MCF 10A (cell line): ENCODE measurements around the gene CALR. TPM values are rescaled to one million over a fixed set of nuclear protein-coding genes. Genes with fewer than 3 reads are reported as not detected.
"Not testable (repeated sequence)": the region's sequence is repeated elsewhere in the genome, so short reads cannot be mapped to it uniquely, and the experiment has no call there.

Experiments used
- BruUV-seq: library from RNA; stranded (reverse); fragments of 400-500 nt; replicated peaks from 2 replicates; lab custom pipeline; 2021; lab: Mats Ljungman, UMichigan
- CTCF ChIA-PET: fragments of 300-600 bp; sonication (Branson Sonifier 250); formaldehyde crosslinking; extraction: SDS; loops from one replicate; lab custom pipeline; 2021; ENCODE audit warnings: antibody characterized with exemption, inconsistent platforms; lab: Yijun Ruan, JAX
- POLR2A ChIA-PET: fragments of 300-600, 350-650 bp; sonication (Branson Sonifier 250); formaldehyde crosslinking; extraction: SDS; loops from one replicate; lab custom pipeline; 2020; ENCODE audit warnings: antibody characterized with exemption, inconsistent platforms; lab: Yijun Ruan, JAX
- DNase-seq: peaks from one replicate; pipeline ENCODE4 v3.0.0-alpha.2; 2018; ENCODE audit not compliant: unreplicated experiment
- H3K27ac Mint-ChIP-seq: one replicate; pipeline ENCODE4 v1.8.0; 2022; ENCODE audit warnings: mild to moderate bottlenecking, low read depth, mixed read lengths; ENCODE audit not compliant: unreplicated experiment
- H3K27me3 Mint-ChIP-seq: one replicate; pipeline ENCODE4 v1.8.0; 2022; ENCODE audit warnings: mixed read lengths; ENCODE audit not compliant: insufficient read depth, unreplicated experiment
- H3K36me3 Mint-ChIP-seq: one replicate; pipeline ENCODE4 v1.8.0; 2022; ENCODE audit warnings: mild to moderate bottlenecking, moderate library complexity, mixed read lengths; ENCODE audit not compliant: insufficient read depth, unreplicated experiment
- H3K4me1 Mint-ChIP-seq: one replicate; pipeline ENCODE4 v1.8.0; 2022; ENCODE audit warnings: mixed read lengths; ENCODE audit not compliant: insufficient read depth, unreplicated experiment
- H3K4me3 Mint-ChIP-seq: one replicate; pipeline ENCODE4 v1.8.0; 2022; ENCODE audit warnings: mild to moderate bottlenecking, moderate library complexity, mixed read lengths; ENCODE audit not compliant: unreplicated experiment
- H3K9me3 Mint-ChIP-seq: one replicate; pipeline ENCODE4 v1.8.0; 2022; ENCODE audit warnings: mixed read lengths; ENCODE audit not compliant: unreplicated experiment
- intact Hi-C: fragments of 100-400 bp; cut with micrococcal nuclease; formaldehyde crosslinking; loops from 2 replicates; pipeline ENCODE4 v1.14.1; 2022
- total RNA-seq: library from RNA; stranded (reverse); gene quantifications from 2 replicates; pipeline ENCODE4 v1.2.3, GENCODE V29; 2022
- TF ChIP-seq, protein P1 (sequence below): fragments of 200-600 bp; IDR thresholded peaks from one replicate; pipeline ENCODE4 v1.8.0; 2022; ENCODE audit warnings: antibody characterized with exemption, mild to moderate bottlenecking; ENCODE audit not compliant: unreplicated experiment

The CALR gene
- total RNA-seq, 1 experiment from 2014 or later, result 792 TPM

DNA sequence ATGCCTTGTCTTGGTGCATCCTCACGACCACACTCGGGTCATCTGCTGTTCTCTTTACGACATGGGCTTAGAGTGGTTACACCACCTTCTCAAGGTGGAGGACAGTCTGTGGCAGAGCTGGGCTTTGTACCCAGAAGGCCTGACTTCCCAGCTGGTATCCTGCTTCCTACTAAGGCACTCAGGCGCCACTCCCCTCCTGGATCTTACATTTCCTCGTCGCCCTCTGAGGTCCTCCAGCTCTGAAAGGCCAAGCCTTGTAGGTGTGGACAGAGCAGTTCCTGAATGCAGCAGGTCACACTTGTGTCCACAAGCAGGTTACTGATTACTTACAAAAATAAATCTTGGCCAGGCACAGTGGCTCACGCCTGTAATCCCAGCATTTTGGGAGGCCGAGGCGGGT, 31.2 kb upstream of the CALR start:
- CTCF ChIA-PET, result interaction anchor here (0.6 to 1.1 kb wide), 3 partner anchors 14 to 142 kb away, joined by 3 to 4 read pairs (median 3); no protein-coding TSS in a partner anchor
- intact Hi-C loops, result no loop called here
- Mint-ChIP-seq H3K4me1 (no peaks in the 10 kb centered on the region), H3K27ac (no peak overlapping the region), H3K4me3 (no peak overlapping the region), H3K27me3 (no peaks in the 10 kb centered on the region), H3K9me3 (no peaks in the 10 kb centered on the region), H3K36me3 (peaks cover 7% of the 10 kb centered on the region)
- TF ChIP-seq, protein P1, sequence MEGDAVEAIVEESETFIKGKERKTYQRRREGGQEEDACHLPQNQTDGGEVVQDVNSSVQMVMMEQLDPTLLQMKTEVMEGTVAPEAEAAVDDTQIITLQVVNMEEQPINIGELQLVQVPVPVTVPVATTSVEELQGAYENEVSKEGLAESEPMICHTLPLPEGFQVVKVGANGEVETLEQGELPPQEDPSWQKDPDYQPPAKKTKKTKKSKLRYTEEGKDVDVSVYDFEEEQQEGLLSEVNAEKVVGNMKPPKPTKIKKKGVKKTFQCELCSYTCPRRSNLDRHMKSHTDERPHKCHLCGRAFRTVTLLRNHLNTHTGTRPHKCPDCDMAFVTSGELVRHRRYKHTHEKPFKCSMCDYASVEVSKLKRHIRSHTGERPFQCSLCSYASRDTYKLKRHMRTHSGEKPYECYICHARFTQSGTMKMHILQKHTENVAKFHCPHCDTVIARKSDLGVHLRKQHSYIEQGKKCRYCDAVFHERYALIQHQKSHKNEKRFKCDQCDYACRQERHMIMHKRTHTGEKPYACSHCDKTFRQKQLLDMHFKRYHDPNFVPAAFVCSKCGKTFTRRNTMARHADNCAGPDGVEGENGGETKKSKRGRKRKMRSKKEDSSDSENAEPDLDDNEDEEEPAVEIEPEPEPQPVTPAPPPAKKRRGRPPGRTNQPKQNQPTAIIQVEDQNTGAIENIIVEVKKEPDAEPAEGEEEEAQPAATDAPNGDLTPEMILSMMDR, result no peak
- POLR2A ChIA-PET, result interaction anchor here (0.9 kb wide), 2 partner anchors 8 to 17 kb away, joined by 3 to 5 read pairs; no protein-coding TSS in a partner anchor
- BruUV-seq, result no TSS peak
- DNase-seq, result no peak

DNA sequence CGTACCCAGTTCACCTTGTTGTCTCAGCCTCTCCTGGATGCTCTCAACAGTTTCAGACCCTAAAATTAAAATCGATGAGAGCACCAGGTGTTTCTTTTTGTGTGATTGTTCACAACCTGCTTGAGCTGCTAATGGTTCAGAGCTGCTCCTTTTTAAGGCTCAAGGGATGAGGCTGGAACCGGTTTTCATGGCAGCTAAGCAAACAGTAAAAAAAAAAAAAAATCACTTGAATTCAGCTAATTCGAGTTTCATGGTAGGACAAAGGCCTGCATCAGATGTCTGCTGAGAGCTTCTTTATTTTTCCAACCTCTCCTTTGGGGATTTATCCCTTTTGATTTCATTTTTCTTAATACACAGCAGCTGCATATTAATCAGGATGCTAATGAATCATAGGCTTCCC, 25.8 kb upstream of the CALR start:
- intact Hi-C loops, result no loop called here
- Mint-ChIP-seq H3K9me3 (no peaks in the 10 kb centered on the region), H3K27ac (no peak overlapping the region), H3K36me3 (no peaks in the 10 kb centered on the region), H3K27me3 (no peaks in the 10 kb centered on the region), H3K4me3 (no peak overlapping the region), H3K4me1 (no peaks in the 10 kb centered on the region)
- no peak for DNase-seq
- ChIA-PET CTCF (interaction anchor here (0.6 kb wide), 1 partner anchor 294 kb away, joined by 6 read pairs; no protein-coding TSS in a partner anchor), POLR2A (interaction anchor here (0.7 kb wide), 3 partner anchors 9 to 1110 kb away, joined by 3 to 4 read pairs (median 4); no protein-coding TSS in a partner anchor)
- no TSS peak for BruUV-seq
- TF ChIP-seq, protein P1, result no peak

DNA sequence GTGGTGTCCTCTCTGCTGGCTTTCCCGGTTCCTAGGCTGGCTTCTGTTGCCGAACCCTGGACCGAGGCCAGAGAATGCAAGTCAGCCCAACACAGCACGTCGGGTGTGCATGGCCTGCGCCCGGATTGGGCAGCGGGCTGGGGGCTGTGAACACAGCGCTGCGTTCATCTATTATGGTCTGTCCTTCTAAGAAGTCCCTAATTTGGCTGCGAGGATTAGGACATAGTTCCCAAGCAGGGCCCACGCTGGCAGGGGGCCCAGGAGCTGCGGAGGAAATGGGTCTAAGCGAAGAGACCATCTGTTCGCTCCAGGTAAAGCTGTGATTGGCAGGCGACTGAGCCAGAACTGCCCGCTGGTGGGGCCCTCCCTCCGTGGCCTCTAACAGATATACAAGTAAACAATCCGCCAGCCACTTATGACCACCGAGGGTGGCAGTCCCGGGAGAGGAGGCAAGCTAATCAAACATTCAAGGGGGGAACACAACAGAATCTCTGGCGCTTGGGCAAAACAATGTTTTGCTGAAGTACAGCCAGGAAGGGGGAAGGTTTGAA, 25.3 kb upstream of the CALR start:
- H3K36me3 Mint-ChIP-seq, result no peaks in the 10 kb centered on the region
- no TSS peak for BruUV-seq
- no peaks in the 10 kb centered on the region for H3K4me1 Mint-ChIP-seq
- ChIA-PET POLR2A (interaction anchor here (0.7 kb wide), 4 partner anchors 9 to 1110 kb away, joined by 3 to 4 read pairs (median 4); no protein-coding TSS in a partner anchor), CTCF (no interaction called here)
- no peaks in the 10 kb centered on the region for H3K9me3 Mint-ChIP-seq
- H3K4me3 Mint-ChIP-seq, result no peak overlapping the region
- H3K27me3 Mint-ChIP-seq, result no peaks in the 10 kb centered on the region
- TF ChIP-seq, protein P1, result no peak
- H3K27ac Mint-ChIP-seq, result no peak overlapping the region
- intact Hi-C loops, result no loop called here
- DNase-seq, result no peak

DNA sequence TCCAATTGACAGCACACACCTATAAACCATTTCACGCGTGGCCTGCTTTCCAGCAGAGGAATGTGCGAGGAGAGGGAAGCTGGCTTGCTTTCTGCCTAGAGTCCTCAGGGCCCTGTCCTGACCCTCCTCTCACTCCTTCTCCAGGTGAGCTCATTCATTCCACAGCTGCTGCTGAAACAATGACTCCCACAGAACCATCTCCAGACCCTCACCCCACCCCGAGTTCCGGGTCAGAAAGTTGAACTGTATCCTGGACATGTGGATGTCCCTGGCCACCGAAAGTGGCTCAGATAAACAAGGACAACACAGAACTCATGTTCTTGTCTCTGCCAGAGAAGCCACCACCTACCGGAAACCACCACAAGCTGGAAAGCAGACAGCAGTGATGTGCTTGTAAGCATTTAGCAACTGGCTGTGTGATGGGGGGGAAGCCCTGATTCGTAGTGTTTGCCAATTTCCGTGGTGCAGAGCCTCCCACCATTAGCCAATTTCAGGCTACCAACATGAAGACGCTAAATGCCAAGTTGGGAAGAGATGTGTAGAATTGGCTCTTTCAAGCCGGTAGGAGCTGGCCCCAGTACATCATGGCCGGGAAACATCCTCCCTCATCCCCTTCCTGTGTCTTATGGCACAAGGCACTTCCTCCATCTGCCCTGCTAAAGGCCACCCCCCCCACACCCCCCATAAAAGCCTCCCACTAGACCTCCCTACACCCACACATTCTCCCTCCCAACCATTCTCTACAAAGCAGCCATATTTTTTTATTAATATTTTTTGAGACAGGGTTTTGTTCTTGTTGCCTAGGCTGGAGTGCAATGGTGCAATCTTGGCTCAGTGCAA, 24.3 kb upstream of the CALR start:
- intact Hi-C loops, result no loop called here
- Mint-ChIP-seq H3K4me1 (peaks cover 3% of the 10 kb centered on the region), H3K36me3 (peaks cover 9% of the 10 kb centered on the region), H3K27me3 (no peaks in the 10 kb centered on the region), H3K27ac (no peak overlapping the region), H3K9me3 (no peaks in the 10 kb centered on the region), H3K4me3 (no peak overlapping the region)
- POLR2A ChIA-PET, result interaction anchor here (0.7 kb wide), 1 partner anchor 32 kb away, joined by 3 read pairs; no protein-coding TSS in a partner anchor
- CTCF ChIA-PET, result interaction anchor here (0.8 kb wide), 1 partner anchor 13 kb away, joined by 3 read pairs; no protein-coding TSS in a partner anchor
- DNase-seq, result no peak
- no TSS peak for BruUV-seq
- TF ChIP-seq, protein P1, result no peak

DNA sequence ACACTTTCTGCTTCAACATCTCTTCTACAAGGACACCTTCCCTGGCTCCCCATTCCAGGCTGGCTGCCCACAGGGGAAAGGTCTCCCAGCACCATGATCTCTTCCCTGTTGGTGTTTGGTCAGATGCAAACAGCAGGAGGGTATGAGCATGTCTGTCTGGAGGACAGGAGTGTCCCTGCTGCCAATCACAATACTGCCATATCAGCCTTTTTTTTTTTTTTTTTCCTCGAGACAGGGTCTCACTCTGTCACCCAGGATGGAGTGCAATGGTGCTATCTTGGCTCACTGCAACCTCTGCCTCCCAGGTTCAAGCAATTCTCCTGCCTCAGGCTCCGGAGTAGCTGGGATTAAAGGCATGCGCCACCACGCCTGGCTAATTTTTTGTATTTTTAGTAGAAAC, 22.5 kb upstream of the CALR start:
- H3K4me3 Mint-ChIP-seq, H3K27ac Mint-ChIP-seq, H3K9me3 Mint-ChIP-seq, BruUV-seq, H3K27me3 Mint-ChIP-seq, intact Hi-C loops, H3K4me1 Mint-ChIP-seq, DNase-seq: not testable (repeated sequence)
- ChIA-PET POLR2A (interaction anchor here (0.6 to 1.4 kb wide), 2 partner anchors 17 to 36 kb away, joined by 3 read pairs; no protein-coding TSS in a partner anchor), CTCF (interaction anchor here (0.7 to 0.8 kb wide), 3 partner anchors 18 to 792 kb away, joined by 3 to 5 read pairs (median 4); no protein-coding TSS in a partner anchor)
- peaks cover 25% of the 10 kb centered on the region for H3K36me3 Mint-ChIP-seq
